ENCODE results near the gene PTPRG.
A peak's percentile ranks its signal among the peaks of the same experiment; 100 is the strongest.

The PTPRG gene

GRCh38 chr3:61927332-61927731 lies 366.0 kb downstream of the PTPRG start:
- no peak for DNase-seq (ENCODE audit: low read depth in 3 of 3)

- DNase-seq (ENCODE audit: low read depth in 3 of 3): no peak
These were observed 366.7 kb downstream of the PTPRG start for GRCh38 chr3:61928039-61928438.

- no peak for DNase-seq (ENCODE audit: low read depth in 3 of 3)
These were observed 367.5 kb downstream of the PTPRG start for GRCh38 chr3:61928776-61929314.

- no peak for DNase-seq (ENCODE audit: low read depth in 3 of 3)
These were observed 368.2 kb downstream of the PTPRG start for GRCh38 chr3:61929617-61930016.

DNA sequence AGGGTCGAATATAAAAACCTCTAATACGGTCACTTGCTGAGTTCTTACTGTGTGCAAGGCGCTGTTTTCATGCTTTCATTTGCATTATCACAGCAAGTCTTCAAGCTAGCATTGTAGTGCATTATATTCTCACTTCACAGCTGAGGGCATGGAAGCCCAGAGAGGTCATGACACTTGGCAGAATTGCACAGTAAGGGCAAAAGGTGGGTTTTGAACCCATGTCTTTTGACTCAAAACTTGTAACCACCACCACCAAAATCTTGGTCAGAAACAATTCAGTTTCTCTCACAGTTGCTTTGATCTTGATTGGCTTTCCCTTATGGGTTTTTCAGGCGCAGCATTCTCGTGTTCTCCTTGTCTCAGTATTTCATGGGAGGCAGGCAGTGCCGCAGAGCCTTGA lies 371.1 kb downstream of the PTPRG start:
- DNase-seq (ENCODE audit: low read depth in 3 of 3): no peak

- DNase-seq (ENCODE audit: low read depth in 3 of 3): no peak
These were observed 372.6 kb downstream of the PTPRG start for GRCh38 chr3:61933798-61934504.

DNA sequence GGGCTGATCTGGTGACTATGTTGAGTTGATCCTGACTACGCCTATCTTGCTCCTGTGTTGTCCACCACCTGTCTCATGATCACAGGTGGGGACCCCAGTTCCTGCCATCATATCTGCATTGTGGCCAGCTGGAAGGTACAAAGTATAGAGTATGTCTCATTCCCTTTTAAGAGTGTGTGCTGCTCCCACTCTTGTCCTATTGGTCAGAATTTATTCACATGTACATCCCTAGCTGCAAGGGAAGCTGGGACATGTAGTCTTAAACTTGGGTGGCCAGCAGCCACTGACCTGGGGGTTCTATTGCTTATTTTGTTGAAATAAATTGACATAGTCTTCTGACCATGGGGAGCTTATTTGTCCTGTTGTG lies 373.1 kb downstream of the PTPRG start:
- DNase-seq (ENCODE audit: low read depth in 3 of 3): no peak

GRCh38 chr3:61935814-61936213 lies 374.4 kb downstream of the PTPRG start:
- DNase-seq (ENCODE audit: low read depth in 3 of 3): no peak

DNA sequence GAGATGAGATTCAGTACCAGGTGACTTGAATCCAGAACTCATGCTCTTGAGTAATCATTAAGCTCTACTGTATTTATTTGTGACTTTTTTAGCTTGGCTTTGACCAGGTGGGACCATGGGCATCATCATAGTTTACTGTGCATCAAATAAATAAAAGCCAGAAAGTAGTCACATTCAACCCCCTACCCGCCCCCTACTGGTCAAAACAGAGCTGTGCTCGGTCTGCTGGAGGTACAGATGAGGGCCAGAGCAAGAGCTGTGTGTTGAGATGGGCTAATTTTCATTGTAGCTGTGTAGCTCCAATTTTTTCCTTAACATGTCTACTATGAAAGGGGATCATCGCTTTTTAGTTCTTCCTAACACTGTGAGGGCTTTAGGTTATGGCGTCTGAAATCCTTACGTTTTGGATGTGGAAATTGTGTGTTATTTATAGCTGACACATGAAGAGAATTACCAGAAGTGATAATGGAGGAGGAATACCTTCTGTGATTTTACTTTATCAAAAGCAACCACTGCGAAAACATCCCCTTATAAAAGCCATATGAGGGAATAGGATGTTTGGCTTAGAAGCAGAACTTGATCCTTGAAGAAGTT lies 375.1 kb downstream of the PTPRG start:
- DNase-seq (ENCODE audit: low read depth in 3 of 3): peak in 1 of 3 donors; percentile 4

DNA sequence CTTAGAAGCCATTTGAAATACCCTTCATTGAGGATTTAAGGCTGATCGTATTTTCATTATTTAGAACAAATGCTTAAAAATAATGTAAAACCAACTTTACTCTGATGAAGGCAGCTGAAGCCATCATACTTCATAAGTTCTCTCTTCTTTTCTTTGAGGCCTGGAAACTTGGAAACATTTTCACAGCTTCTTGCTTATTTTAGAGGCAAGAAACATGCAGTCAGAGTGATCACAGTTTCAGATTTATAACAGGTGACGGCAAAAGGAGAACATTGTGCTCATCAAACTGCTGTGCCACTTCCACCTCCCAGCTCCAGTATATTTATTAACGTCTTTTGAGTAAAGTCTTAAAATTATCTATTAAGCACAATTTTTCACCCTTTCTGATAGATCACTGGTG lies 376.1 kb downstream of the PTPRG start:
- no peak for DNase-seq (ENCODE audit: low read depth in 3 of 3)

- no peak for DNase-seq (ENCODE audit: low read depth in 3 of 3)
These were observed 377.6 kb downstream of the PTPRG start for GRCh38 chr3:61938878-61939549.

DNA sequence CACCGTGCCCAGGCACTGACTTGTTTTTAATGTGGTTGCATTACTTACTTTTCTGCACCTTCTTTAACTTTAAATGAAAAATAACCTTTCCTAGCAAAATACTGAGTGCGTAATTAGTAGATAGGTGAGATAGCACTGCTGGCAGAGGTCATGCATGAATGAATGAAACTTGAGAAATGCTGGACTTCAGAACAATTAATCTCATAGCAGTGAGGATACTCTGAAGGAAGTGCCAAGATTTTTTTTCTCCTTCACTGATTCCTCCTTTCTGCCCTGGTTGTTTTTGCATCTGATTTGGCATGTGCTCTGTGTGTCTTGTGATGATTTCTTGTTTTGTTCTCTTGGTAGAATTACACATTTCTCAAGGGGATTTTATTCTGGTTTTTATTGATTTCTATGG lies 378.9 kb downstream of the PTPRG start:
- DNase-seq (ENCODE audit: low read depth in 3 of 3): no peak

- no peak for DNase-seq (ENCODE audit: low read depth in 3 of 3)
These were observed 382.6 kb downstream of the PTPRG start for GRCh38 chr3:61943975-61944374.

GRCh38 chr3:61944726-61945125 lies 383.4 kb downstream of the PTPRG start:
- no peak for DNase-seq (ENCODE audit: low read depth in 3 of 3)

DNA sequence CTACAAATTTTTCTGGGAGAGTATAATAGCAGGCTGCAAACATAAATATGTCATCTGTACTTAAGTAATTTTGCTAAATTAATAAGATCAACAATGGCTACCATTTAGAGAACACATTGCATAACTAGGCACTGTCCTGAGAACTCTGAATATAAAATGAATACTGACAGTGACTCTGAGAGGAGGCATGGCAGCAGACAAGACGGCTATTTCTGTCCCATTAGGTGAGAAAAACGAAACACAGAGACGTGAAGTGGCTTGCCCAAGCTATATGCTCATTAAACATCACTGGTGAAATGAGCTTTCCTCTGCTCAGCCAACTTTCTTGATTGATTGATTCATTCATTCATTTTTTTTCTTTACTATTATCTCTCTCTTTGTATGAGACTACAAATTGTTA lies 384.3 kb downstream of the PTPRG start:
- DNase-seq (ENCODE audit: low read depth in 3 of 3): no peak

- no peak for DNase-seq (ENCODE audit: low read depth in 3 of 3)
These were observed 385.4 kb downstream of the PTPRG start for GRCh38 chr3:61946570-61947324.

DNA sequence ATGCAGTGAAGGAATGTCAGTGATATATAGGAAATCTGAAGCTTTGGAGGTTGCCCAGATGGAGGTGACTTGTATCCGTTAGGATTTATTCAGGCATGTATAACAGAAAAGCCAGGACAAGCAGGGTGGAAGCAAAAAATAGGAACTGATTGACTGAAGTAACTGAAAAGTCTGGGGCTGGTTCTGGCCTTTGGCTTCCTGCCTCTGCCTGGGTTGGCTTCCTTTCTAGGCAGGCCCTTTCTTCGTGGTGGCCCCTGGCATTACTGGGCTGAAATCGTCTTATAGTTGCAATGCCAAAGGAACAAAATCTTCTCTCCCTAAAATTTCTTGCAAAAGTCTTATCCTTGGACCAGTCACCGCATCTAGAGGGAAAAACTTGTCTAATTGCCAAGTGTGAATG lies 386.1 kb downstream of the PTPRG start:
- no peak for DNase-seq (ENCODE audit: low read depth in 3 of 3)

DNA sequence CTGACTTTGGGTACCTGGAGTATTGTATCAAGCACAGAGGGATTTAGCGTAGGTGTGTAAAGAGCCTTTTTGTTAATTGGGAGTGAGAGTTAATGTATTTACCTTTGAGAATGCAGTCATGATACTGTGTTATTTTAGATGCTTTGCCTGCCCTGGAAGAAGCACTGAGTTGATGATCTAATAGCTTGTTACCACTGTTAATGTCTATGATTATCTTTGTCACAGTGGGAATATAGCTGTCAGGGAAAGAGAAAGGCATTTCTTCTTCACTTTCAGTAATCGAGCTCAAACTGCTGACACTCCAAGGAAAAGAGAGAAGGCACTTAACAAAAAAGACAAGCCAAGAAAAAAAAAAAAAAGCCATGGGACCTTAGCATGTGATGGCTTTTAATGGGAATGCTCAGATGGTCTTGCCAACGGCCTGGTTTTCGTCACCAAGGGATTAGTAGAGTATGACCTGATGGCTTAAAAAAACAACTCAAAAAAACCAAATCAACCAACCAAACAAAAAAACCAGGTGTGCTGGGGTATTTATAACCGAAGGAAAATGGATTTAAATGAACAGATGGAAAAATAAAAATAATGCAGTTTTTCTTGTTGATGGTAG lies 387.4 kb downstream of the PTPRG start:
- DNase-seq (ENCODE audit: low read depth in 3 of 3): no peak

DNA sequence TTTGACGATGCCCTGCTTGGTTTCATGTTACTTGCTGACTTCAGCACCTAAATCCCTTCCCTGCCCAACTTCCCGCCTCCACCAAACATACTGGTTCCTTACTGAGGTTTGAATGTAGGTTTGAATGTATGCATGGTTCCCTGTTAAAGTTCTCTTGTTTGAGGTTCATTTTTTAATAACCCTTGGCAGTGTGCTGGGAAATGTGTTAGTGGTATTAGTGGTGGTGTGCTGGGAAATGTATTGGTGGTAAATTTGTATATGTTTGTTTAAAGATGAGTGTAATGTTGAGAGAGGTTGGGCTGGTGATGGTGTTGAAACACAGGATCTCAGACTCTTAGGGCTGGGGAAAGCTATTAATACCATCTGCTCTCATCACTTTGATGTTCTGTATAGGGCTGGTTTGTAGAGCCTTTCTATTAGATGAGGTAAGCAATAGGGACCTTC lies 392.7 kb downstream of the PTPRG start:
- DNase-seq (ENCODE audit: low read depth in 3 of 3): no peak

DNA sequence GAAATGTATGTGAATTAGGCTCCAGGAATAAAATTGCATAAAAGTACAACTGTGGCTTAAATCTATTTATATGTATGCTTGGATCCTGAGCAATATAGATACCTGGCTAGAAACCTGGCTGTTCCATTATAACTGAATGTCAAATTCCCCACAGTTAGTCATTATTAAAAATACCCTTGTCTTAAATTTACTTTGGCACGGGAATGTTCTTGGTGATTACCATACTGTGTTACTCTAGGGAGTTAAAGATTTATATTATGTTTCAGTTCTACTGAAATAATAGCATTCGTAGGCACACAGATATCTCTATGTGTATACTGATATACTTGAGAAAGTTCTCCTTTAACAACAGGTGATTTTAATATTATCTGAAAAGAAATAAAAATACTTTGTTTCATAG lies 394.1 kb downstream of the PTPRG start:
- DNase-seq (ENCODE audit: low read depth in 3 of 3): no peak

DNA sequence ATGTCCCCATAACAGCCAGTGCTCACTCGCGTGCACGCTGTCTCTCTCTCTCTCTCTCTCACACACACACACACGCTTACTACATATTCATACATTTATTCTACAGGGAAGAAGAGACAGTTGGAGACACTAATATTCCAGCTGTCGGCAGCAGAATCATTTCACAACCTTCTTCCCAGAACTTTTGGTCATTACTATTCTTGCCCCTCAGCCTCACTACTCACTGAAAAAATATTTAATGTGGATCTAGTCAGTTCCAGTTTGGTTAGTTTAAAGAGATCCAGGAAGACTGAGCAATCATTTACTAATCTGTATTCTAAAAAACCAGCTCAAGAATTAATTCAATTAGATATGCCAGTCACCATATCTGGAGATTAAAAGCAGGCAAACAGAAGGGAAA lies 394.9 kb downstream of the PTPRG start:
- DNase-seq (ENCODE audit: low read depth in 3 of 3): no peak

DNA sequence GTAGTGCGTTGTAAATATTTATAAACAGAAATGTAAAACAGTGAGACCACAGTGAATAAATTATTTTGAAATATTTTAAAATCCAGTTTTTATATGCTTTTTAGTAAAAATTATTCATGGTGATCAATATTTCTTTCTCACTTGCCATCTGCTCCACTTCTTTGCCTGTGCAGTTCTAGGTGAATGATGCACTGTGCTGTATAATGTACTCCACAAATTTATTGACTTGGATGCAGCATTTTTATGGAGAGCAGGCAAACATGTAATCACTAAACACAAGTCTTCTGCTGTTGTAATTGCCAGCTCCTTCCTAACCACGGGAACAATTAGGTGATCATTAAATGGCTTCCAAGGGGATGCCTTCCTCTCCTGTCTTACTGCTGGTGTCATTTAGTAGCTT lies 395.9 kb downstream of the PTPRG start:
- DNase-seq (ENCODE audit: low read depth in 3 of 3): no peak
